ENCODE data around the gene OR52K1.
"Not testable (repeated sequence)": the region's sequence is repeated elsewhere in the genome, so short reads cannot be mapped to it uniquely, and the experiment has no call there.

The OR52K1 gene

DNA sequence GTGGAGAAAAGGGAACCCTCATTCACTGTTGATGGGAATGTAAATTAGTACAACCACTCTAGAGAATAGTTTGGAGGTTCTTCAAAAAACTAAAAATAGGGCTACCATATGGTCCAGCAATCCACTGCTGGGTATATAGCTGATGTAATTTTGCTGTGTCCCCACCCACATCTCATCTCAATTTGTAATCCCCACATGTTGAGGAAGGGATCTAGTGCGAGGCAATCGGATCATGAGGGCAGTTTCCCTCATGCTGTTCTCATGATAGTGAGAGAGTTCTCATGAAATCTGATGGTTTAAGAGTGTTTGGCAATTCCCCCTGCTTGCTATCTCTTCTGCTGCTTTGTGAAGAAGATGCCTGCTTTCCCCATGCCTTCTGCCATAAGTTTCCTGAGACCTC is 45.5 kb downstream of the OR52K1 start:
- Histone ChIP-seq H3K79me1 (replicated peaks; ENCODE audit: low read length, poor library complexity, severe bottlenecking) (no peaks in the 10 kb centered on the region), H3K14ac (ENCODE audit: low read length in 2 of 2) (no peak overlapping the region), H2BK15ac (ENCODE audit: low read depth, poor library complexity, severe bottlenecking) (no peak overlapping the region), H3K9ac (ENCODE audit: low read length) (no peak overlapping the region), H4K8ac (ENCODE audit: low read length) (no peak overlapping the region), H3K23ac (ENCODE audit: low read length in 2 of 2) (no peak overlapping the region), H2BK5ac (ENCODE audit: low read depth, low read length, poor library complexity, severe bottlenecking) (no peak overlapping the region), H4K91ac (ENCODE audit: low read length) (no peak overlapping the region), H2BK12ac (ENCODE audit: low read length in 2 of 2) (no peak overlapping the region), H3K18ac (ENCODE audit: low read depth in 1 of 2, low read length in 2 of 2) (no peak overlapping the region), H3K4me1 (ENCODE audit: control insufficient read depth, insufficient read depth, low read depth, low read length) (no peaks in the 10 kb centered on the region), H3K36me3 (ENCODE audit: control insufficient read depth in 1 of 2, insufficient read depth in 2 of 2, low read depth in 1 of 2, low read length in 2 of 2) (no peaks in the 10 kb centered on the region), H3K9me3 (ENCODE audit: control insufficient read depth, low read length) (peaks cover 3% of the 10 kb centered on the region), H3K4me2 (ENCODE audit: low read length, poor library complexity, severe bottlenecking) (no peak overlapping the region), H3K27ac (ENCODE audit: low read length, poor library complexity, severe bottlenecking) (no peak overlapping the region), H2AK5ac (ENCODE audit: low read length, severe bottlenecking) (no peak overlapping the region), H2AFZ (ENCODE audit: low read depth, low read length) (no peak overlapping the region), H3K4ac (ENCODE audit: low read depth in 1 of 2, low read length in 2 of 2) (no peak overlapping the region), H3K4me3 (ENCODE audit: insufficient read depth in 1 of 2, low read depth in 1 of 2, low read length in 2 of 2) (no peak overlapping the region), H3K27me3 (ENCODE audit: control insufficient read depth in 1 of 2, insufficient read depth in 1 of 2, low read length in 2 of 2) (no peaks in the 10 kb centered on the region), H2BK120ac (ENCODE audit: low read depth, low read length) (no peak overlapping the region)
- DNase-seq: no peak
- WGBS: no CpG with 5 or more reads among the region's 2 CpGs

DNA sequence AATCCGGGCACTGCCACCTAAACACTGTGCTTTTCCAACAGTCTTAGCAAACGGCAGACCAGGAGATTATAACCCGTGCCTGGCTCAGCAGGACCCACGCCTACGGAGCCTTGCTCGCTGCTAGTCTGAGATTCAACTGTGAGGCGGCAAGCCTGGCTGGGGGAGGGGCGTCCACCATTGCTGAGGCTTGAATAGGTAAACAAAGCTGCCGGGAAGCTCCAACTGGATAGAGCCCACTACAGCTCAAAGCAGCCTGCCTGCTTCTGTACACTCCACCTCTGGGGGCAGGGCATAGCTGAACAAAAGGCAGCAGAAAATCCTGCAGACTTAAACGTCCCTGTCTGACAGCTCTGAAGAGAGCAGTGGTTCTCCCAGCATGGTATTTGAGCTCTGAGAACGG is 49.2 kb downstream of the OR52K1 start:
- H2AK5ac ChIP-seq (ENCODE audit: low read length, severe bottlenecking); H4K8ac ChIP-seq (ENCODE audit: low read length); H3K4ac ChIP-seq (ENCODE audit: low read depth in 1 of 2, low read length in 2 of 2); H2BK5ac ChIP-seq (ENCODE audit: low read depth, low read length, poor library complexity, severe bottlenecking); H3K9ac ChIP-seq (ENCODE audit: low read length); H3K27me3 ChIP-seq (ENCODE audit: control insufficient read depth in 1 of 2, insufficient read depth in 1 of 2, low read length in 2 of 2); H3K4me2 ChIP-seq (ENCODE audit: low read length, poor library complexity, severe bottlenecking); H4K91ac ChIP-seq (ENCODE audit: low read length); H3K14ac ChIP-seq (ENCODE audit: low read length in 2 of 2); H3K4me3 ChIP-seq (ENCODE audit: insufficient read depth in 1 of 2, low read depth in 1 of 2, low read length in 2 of 2); H2BK120ac ChIP-seq (ENCODE audit: low read depth, low read length); H3K79me1 ChIP-seq (replicated peaks; ENCODE audit: low read length, poor library complexity, severe bottlenecking); H3K9me3 ChIP-seq (ENCODE audit: control insufficient read depth, low read length); H3K36me3 ChIP-seq (ENCODE audit: control insufficient read depth in 1 of 2, insufficient read depth in 2 of 2, low read depth in 1 of 2, low read length in 2 of 2); H3K18ac ChIP-seq (ENCODE audit: low read depth in 1 of 2, low read length in 2 of 2); H3K4me1 ChIP-seq (ENCODE audit: control insufficient read depth, insufficient read depth, low read depth, low read length); H3K27ac ChIP-seq (ENCODE audit: low read length, poor library complexity, severe bottlenecking); DNase-seq; H3K23ac ChIP-seq (ENCODE audit: low read length in 2 of 2); H2BK15ac ChIP-seq (ENCODE audit: low read depth, poor library complexity, severe bottlenecking); H2AFZ ChIP-seq (ENCODE audit: low read depth, low read length); H2BK12ac ChIP-seq (ENCODE audit: low read length in 2 of 2): not testable (repeated sequence)
- 59% methylated on average over 11 of the region's 11 CpGs for WGBS

DNA sequence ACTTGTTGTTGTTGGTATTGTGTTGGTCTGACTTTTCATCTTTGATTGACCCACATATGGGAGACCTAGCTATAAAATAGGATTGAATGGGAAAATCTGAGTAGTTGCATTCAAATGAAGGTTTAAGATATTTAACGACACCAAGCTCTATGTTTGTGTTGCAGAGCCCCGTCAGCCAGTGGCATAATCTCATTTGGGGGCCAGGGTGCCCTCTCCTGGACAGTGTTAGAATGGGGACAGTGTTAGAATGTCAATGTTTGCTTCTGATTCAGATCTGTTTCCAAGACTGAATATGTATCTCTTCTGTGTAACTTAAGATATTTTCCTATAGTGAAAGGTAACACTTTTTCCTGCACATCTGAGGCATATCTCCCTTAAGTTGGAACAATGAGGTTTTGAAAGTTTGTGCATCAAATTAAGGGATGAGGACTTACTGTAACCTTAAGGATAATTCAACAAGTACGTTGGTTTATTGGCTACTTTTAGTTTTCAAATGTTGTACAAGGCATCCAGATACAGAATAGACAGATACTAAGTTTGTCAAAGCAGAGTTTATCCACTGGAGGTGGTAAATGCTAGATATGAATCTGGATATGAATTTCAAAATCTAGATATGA is 57.3 kb downstream of the OR52K1 start:
- Histone ChIP-seq H3K4me2 (ENCODE audit: low read length, poor library complexity, severe bottlenecking) (no peak overlapping the region), H2BK120ac (ENCODE audit: low read depth, low read length) (no peak overlapping the region), H3K79me1 (replicated peaks; ENCODE audit: low read length, poor library complexity, severe bottlenecking) (no peaks in the 10 kb centered on the region), H3K4me1 (ENCODE audit: control insufficient read depth, insufficient read depth, low read depth, low read length) (no peaks in the 10 kb centered on the region), H3K27me3 (ENCODE audit: control insufficient read depth in 1 of 2, insufficient read depth in 1 of 2, low read length in 2 of 2) (peaks cover 0 to 16% of the 10 kb centered on the region in 2 experiments), H3K14ac (ENCODE audit: low read length in 2 of 2) (no peak overlapping the region), H2BK5ac (ENCODE audit: low read depth, low read length, poor library complexity, severe bottlenecking) (no peak overlapping the region), H2BK15ac (ENCODE audit: low read depth, poor library complexity, severe bottlenecking) (no peak overlapping the region), H3K9me3 (ENCODE audit: control insufficient read depth, low read length) (no peaks in the 10 kb centered on the region), H3K27ac (ENCODE audit: low read length, poor library complexity, severe bottlenecking) (no peak overlapping the region), H3K36me3 (ENCODE audit: control insufficient read depth in 1 of 2, insufficient read depth in 2 of 2, low read depth in 1 of 2, low read length in 2 of 2) (no peaks in the 10 kb centered on the region), H3K4ac (ENCODE audit: low read depth in 1 of 2, low read length in 2 of 2) (no peak overlapping the region), H2AK5ac (ENCODE audit: low read length, severe bottlenecking) (no peak overlapping the region), H3K23ac (ENCODE audit: low read length in 2 of 2) (no peak overlapping the region), H2AFZ (ENCODE audit: low read depth, low read length) (no peak overlapping the region), H3K4me3 (ENCODE audit: insufficient read depth in 1 of 2, low read depth in 1 of 2, low read length in 2 of 2) (no peak overlapping the region), H4K8ac (ENCODE audit: low read length) (no peak overlapping the region), H4K91ac (ENCODE audit: low read length) (no peak overlapping the region), H3K18ac (ENCODE audit: low read depth in 1 of 2, low read length in 2 of 2) (no peak overlapping the region), H3K9ac (ENCODE audit: low read length) (no peak overlapping the region), H2BK12ac (ENCODE audit: low read length in 2 of 2) (no peak overlapping the region)
- WGBS: 18% methylated on average over 3 of the region's 3 CpGs
- peak; percentile 39 for DNase-seq

DNA sequence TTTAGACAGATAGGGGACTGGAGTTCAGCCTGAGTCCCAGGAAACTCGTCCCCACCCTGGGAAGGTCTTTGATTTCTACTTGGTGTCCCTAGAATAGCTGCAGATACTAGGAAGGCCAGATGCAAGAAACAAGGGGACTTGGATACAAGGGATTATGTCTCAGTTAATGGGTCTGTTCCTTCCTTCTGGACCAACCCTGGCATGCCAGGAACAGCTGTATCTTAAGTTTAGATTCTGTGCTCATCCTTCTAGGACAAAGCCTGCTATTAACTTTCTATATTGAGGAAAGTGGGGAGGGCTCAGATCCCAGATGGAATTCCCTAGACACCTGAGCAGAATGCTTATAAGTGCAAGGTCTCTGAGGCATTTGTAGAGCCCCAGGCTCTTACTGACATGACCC is 58.6 kb downstream of the OR52K1 start:
- no peak overlapping the region for H3K4ac ChIP-seq (ENCODE audit: low read depth in 1 of 2, low read length in 2 of 2)
- H2BK120ac ChIP-seq (ENCODE audit: low read depth, low read length): no peak overlapping the region
- H2BK5ac ChIP-seq (ENCODE audit: low read depth, low read length, poor library complexity, severe bottlenecking): no peak overlapping the region
- H3K14ac ChIP-seq (ENCODE audit: low read length in 2 of 2): no peak overlapping the region
- H3K4me3 ChIP-seq (ENCODE audit: insufficient read depth in 1 of 2, low read depth in 1 of 2, low read length in 2 of 2): no peak overlapping the region
- no peak overlapping the region for H3K9ac ChIP-seq (ENCODE audit: low read length)
- H3K79me1 ChIP-seq (replicated peaks; ENCODE audit: low read length, poor library complexity, severe bottlenecking): no peaks in the 10 kb centered on the region
- WGBS: 0% methylated on average over 1 of the region's 1 CpG
- no peak for DNase-seq
- H4K8ac ChIP-seq (ENCODE audit: low read length): no peak overlapping the region
- no peak overlapping the region for H2AFZ ChIP-seq (ENCODE audit: low read depth, low read length)
- H3K4me2 ChIP-seq (ENCODE audit: low read length, poor library complexity, severe bottlenecking): no peak overlapping the region
- H4K91ac ChIP-seq (ENCODE audit: low read length): no peak overlapping the region
- no peak overlapping the region for H3K23ac ChIP-seq (ENCODE audit: low read length in 2 of 2)
- H3K18ac ChIP-seq (ENCODE audit: low read depth in 1 of 2, low read length in 2 of 2): no peak overlapping the region
- H3K9me3 ChIP-seq (ENCODE audit: control insufficient read depth, low read length): no peaks in the 10 kb centered on the region
- no peaks in the 10 kb centered on the region for H3K4me1 ChIP-seq (ENCODE audit: control insufficient read depth, insufficient read depth, low read depth, low read length)
- no peak overlapping the region for H2BK12ac ChIP-seq (ENCODE audit: low read length in 2 of 2)
- H3K36me3 ChIP-seq (ENCODE audit: control insufficient read depth in 1 of 2, insufficient read depth in 2 of 2, low read depth in 1 of 2, low read length in 2 of 2): no peaks in the 10 kb centered on the region
- no peak overlapping the region for H2AK5ac ChIP-seq (ENCODE audit: low read length, severe bottlenecking)
- no peak overlapping the region for H3K27ac ChIP-seq (ENCODE audit: low read length, poor library complexity, severe bottlenecking)
- H2BK15ac ChIP-seq (ENCODE audit: low read depth, poor library complexity, severe bottlenecking): no peak overlapping the region
- peaks cover 0 to 19% of the 10 kb centered on the region in 2 experiments for H3K27me3 ChIP-seq (ENCODE audit: control insufficient read depth in 1 of 2, insufficient read depth in 1 of 2, low read length in 2 of 2)
